Measurements from ENCODE around the gene RIN3. TPM values are rescaled to one million over a fixed set of nuclear protein-coding genes. Genes with fewer than 3 reads are reported as not detected.

The RIN3 gene
- total and polyA plus RNA-seq, 4 donors, result 3.4 to 7.4 (median 5.2) TPM

DNA sequence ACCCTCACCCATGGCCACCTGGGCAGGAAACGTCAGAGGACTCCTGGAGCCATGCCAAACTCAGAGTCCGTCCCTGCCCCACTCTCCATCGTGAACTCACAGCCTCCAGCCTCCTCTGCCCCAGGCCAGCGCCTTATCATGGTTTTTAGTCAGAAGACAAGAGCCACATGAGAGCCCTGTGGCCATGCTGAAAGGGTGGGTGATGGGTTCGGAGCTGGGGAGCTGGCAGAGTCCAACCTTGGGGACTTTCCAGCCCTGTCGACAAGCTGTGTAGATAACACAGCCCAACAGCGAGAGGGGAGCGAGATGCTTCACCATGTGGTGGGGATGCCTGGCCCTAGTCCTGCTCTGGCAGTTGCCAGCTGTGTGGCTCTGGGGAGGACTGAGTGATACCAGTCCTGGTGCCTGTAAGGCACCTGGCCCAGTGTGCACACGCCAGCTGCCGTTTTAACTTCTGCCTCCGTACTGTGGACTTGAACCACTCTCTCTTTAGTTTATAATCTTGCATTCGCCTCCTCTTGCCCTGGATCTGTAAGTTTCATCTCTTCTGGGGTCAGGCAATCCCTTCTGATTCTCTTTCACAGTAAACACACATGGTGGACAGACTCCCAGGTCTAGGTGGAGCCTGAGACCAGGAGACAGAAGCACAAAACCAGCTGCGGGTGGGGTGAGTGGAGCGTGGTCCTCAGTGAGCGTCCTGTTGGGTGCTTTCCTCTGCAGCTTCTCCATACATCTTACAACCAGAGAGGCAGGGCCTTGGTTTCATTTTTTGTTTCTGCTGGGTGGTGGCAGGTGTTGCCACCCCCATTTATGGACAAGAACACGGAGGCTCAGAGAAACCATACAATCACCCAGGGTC is 55.3 kb downstream of the RIN3 start:
- no peak for DNase-seq (ENCODE audit: low read depth in 4 of 6, low spot score in 6 of 6)
- Histone ChIP-seq H3K9me3 (ENCODE audit: control insufficient read depth, insufficient read depth, low read length) (peaks cover 3% of the 10 kb centered on the region), H3K27ac (ENCODE audit: low read depth, low read length) (no peak overlapping the region), H3K4me3 (ENCODE audit: low read depth, low read length) (no peak overlapping the region), H3K27me3 (ENCODE audit: control insufficient read depth, insufficient read depth, low read length) (no peaks in the 10 kb centered on the region), H3K36me3 (ENCODE audit: control insufficient read depth, insufficient read depth, low read length) (no peaks in the 10 kb centered on the region), H3K4me1 (ENCODE audit: control insufficient read depth, insufficient read depth, low read length) (no peaks in the 10 kb centered on the region)
- 94% methylated on average over 11 of the region's 16 CpGs for WGBS (ENCODE audit: insufficient coverage)

DNA sequence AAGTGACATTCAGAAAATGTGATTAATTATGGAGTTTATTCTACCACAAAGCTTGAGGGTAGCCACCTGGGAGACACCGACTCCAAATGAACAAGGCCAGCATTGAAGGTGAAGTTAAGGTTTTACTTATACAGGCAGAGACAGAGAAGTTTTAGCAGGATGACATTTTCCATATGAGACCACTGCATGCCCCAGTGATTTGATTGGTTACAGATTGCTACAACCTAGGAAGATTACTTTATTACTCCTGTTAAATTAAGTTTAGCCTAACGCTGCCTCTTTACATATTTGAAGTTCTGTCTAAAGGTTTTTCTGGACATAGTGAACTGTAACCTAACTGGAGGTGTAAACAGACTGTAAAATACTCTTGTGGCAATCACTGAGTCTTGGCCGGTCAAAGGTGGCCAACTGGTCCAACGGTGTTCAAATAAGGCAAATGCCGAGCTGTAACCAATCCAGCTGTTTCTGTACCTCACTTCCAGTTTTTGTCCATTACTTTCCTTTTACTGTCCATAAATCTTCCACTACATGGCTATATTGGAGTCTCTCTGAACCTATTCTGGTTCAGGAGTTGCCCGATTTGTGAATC is 57.2 kb downstream of the RIN3 start:
- H3K9me3 ChIP-seq (ENCODE audit: control insufficient read depth, insufficient read depth, low read length), result peaks cover 3% of the 10 kb centered on the region
- no peak for DNase-seq (ENCODE audit: low read depth in 4 of 6, low spot score in 6 of 6)
- 84% methylated on average over 4 of the region's 6 CpGs for WGBS (ENCODE audit: insufficient coverage)
- no peaks in the 10 kb centered on the region for H3K36me3 ChIP-seq (ENCODE audit: control insufficient read depth, insufficient read depth, low read length)
- H3K27ac ChIP-seq (ENCODE audit: low read depth, low read length), result no peak overlapping the region
- no peaks in the 10 kb centered on the region for H3K27me3 ChIP-seq (ENCODE audit: control insufficient read depth, insufficient read depth, low read length)
- no peak overlapping the region for H3K4me3 ChIP-seq (ENCODE audit: low read depth, low read length)
- H3K4me1 ChIP-seq (ENCODE audit: control insufficient read depth, insufficient read depth, low read length), result no peaks in the 10 kb centered on the region

DNA sequence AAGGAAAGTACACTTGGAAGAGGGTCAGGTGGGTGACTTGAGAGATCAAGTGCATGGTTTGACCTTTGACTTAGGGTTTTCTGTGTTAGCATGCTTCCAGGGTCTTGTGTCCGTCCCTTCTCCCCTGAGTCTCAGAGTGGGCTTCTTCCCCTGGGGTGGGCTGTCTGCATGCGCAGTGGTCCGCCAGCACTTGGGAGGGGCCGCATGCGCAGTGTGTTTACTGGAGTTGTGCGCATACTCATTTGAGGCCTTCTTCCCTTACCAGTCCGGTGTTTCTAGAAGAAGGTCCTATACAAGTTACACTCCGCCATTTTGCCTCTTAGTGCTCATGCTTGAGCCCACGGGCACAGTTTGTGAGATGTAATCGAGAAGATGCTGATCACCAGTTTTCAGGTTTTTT is 58.5 kb downstream of the RIN3 start:
- no peak for DNase-seq (ENCODE audit: low read depth in 4 of 6, low spot score in 6 of 6)
- no peaks in the 10 kb centered on the region for H3K4me1 ChIP-seq (ENCODE audit: control insufficient read depth, insufficient read depth, low read length)
- H3K4me3 ChIP-seq (ENCODE audit: low read depth, low read length), result no peak overlapping the region
- no peak overlapping the region for H3K27ac ChIP-seq (ENCODE audit: low read depth, low read length)
- H3K27me3 ChIP-seq (ENCODE audit: control insufficient read depth, insufficient read depth, low read length), result no peaks in the 10 kb centered on the region
- 93% methylated on average over 8 of the region's 10 CpGs for WGBS (ENCODE audit: insufficient coverage)
- H3K9me3 ChIP-seq (ENCODE audit: control insufficient read depth, insufficient read depth, low read length), result peaks cover 2% of the 10 kb centered on the region
- no peaks in the 10 kb centered on the region for H3K36me3 ChIP-seq (ENCODE audit: control insufficient read depth, insufficient read depth, low read length)

DNA sequence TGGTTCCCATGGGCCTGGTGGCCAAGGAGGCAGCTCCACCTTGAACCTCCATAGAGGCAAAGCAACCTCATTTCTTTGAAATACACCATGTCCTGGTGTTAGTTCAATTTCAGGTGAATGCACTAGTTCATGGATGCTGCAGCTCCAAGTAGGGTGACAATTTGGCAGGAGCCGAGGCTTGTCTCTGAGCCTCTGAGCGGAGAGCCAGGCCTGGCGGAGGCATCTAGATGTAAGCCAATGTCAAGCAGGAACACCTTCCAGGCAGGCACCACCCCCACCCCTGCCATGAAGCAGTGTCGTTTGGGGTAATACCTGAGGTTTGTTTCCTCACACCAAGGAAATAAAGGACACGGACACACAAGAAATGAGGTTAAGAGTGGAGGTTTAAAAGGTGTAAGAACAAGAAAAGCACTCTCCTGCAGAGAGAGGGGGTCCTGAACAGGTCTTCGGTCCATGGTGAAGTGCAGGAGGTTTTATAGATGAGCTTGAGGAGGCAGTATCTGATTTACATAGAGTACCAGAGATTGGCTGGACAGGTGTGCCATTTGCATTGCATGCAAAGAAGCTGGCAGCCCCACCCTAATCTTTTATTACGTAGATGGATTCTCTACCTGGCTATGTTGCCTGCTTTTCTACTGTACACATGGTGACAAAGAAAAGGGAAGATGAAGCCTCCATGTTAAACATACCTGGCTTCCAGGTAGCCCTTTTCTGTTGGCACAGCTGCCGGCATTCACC is 60.3 kb downstream of the RIN3 start:
- WGBS (ENCODE audit: insufficient coverage), result 93% methylated on average over 5 of the region's 8 CpGs
- Histone ChIP-seq H3K36me3 (ENCODE audit: control insufficient read depth, insufficient read depth, low read length) (no peaks in the 10 kb centered on the region), H3K4me1 (ENCODE audit: control insufficient read depth, insufficient read depth, low read length) (no peaks in the 10 kb centered on the region), H3K27me3 (ENCODE audit: control insufficient read depth, insufficient read depth, low read length) (no peaks in the 10 kb centered on the region), H3K9me3 (ENCODE audit: control insufficient read depth, insufficient read depth, low read length) (no peaks in the 10 kb centered on the region), H3K4me3 (ENCODE audit: low read depth, low read length) (no peak overlapping the region), H3K27ac (ENCODE audit: low read depth, low read length) (no peak overlapping the region)
- no peak for DNase-seq (ENCODE audit: low read depth in 4 of 6, low spot score in 6 of 6)

GRCh38 chr14:92575061-92575747 is 61.6 kb downstream of the RIN3 start:
- DNase-seq (ENCODE audit: low read depth in 4 of 6, low spot score in 6 of 6), result no peak
- Histone ChIP-seq H3K4me1 (ENCODE audit: control insufficient read depth, insufficient read depth, low read length) (no peaks in the 10 kb centered on the region), H3K9me3 (ENCODE audit: control insufficient read depth, insufficient read depth, low read length) (no peaks in the 10 kb centered on the region), H3K4me3 (ENCODE audit: low read depth, low read length) (no peak overlapping the region), H3K27me3 (ENCODE audit: control insufficient read depth, insufficient read depth, low read length) (no peaks in the 10 kb centered on the region), H3K27ac (ENCODE audit: low read depth, low read length) (no peak overlapping the region), H3K36me3 (ENCODE audit: control insufficient read depth, insufficient read depth, low read length) (no peaks in the 10 kb centered on the region)
- 77% methylated on average over 2 of the region's 7 CpGs for WGBS (ENCODE audit: insufficient coverage)

DNA sequence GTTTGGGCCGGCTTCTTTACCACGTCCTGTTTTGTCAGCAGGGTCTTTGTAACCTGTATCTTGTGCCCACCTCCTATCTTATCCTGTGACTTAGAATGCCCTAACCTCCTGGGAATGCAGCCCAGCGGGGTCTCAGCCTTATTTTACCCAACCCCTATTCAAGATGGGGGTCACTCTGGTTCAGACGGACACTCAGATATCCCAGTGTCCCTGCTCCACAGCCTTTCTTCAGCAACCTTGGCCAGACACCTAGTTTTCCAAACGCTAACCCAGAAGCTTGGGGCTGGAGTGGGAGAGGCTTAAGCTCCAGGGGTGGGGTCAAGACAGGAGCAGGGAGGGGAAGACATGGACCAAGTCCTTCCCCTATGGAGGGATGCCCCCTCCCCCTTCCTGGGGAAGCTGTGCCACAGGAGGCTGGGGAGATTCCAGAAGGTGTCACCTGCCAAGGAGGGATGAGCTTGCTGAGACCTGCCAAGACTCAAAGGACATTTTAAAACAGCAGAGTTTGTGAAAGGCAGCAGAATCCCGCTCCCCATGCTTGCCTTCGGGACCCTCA is 62.2 kb downstream of the RIN3 start:
- Histone ChIP-seq H3K9me3 (ENCODE audit: control insufficient read depth, insufficient read depth, low read length) (no peaks in the 10 kb centered on the region), H3K4me1 (ENCODE audit: control insufficient read depth, insufficient read depth, low read length) (no peaks in the 10 kb centered on the region), H3K4me3 (ENCODE audit: low read depth, low read length) (no peak overlapping the region), H3K27ac (ENCODE audit: low read depth, low read length) (no peak overlapping the region), H3K36me3 (ENCODE audit: control insufficient read depth, insufficient read depth, low read length) (no peaks in the 10 kb centered on the region), H3K27me3 (ENCODE audit: control insufficient read depth, insufficient read depth, low read length) (no peaks in the 10 kb centered on the region)
- DNase-seq (ENCODE audit: low read depth in 4 of 6, low spot score in 6 of 6), result no peak
- WGBS (ENCODE audit: insufficient coverage), result 94% methylated on average over 5 of the region's 7 CpGs

DNA sequence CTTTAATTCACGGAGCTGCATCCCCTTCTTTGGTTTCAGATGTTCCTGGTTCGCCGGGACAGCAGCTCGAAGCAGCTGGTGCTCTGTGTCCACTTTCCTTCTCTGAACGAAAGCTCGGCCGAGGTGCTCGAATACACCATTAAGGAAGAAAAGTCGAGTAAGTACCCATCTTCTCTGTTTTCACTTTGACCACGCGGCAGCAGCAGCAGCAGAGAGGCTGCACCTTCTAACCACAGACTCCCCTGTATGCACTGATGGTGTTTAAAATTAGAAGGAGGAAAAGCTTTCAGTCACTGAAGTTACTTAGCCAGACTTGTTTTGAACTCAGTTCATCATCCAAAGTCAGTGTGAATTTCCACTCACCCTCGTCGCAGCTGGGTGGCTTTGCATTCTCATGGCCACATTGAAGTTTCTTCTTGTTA is 63.8 kb downstream of the RIN3 start:
- 92% methylated on average over 10 of the region's 13 CpGs for WGBS (ENCODE audit: insufficient coverage)

DNA sequence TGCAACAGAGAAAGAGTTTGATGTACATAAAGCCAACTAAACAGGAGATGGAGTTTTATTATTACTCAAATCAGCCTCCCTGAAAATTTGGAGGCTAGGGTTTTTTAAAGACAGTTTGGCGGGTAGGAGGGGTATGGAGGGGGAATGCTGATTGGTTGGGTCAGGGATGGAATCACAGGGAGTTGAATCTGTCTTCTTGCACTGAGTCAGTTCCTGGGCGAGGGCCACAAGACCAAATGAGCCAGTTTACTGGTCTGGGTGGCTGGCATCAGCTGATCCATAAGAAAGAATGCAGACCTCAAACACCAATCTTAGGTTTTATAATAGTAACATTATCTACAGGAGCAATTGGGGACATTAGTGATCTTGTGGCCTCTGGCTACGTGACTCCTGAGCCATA is 64.9 kb downstream of the RIN3 start:
- Histone ChIP-seq H3K9me3 (ENCODE audit: control insufficient read depth, insufficient read depth, low read length) (no peaks in the 10 kb centered on the region), H3K27me3 (ENCODE audit: control insufficient read depth, insufficient read depth, low read length) (no peaks in the 10 kb centered on the region), H3K36me3 (ENCODE audit: control insufficient read depth, insufficient read depth, low read length) (no peaks in the 10 kb centered on the region), H3K4me3 (ENCODE audit: low read depth, low read length) (no peak overlapping the region), H3K27ac (ENCODE audit: low read depth, low read length) (no peak overlapping the region), H3K4me1 (ENCODE audit: control insufficient read depth, insufficient read depth, low read length) (no peaks in the 10 kb centered on the region)
- no CpG with 5 or more reads among the region's 3 CpGs for WGBS (ENCODE audit: insufficient coverage)
- no peak for DNase-seq (ENCODE audit: low read depth in 4 of 6, low spot score in 6 of 6)

More for the DNA sequence above, 63.8 kb downstream of the RIN3 start:
- no peak overlapping the region for H3K4me3 ChIP-seq (ENCODE audit: low read depth, low read length)
- H3K27me3 ChIP-seq (ENCODE audit: control insufficient read depth, insufficient read depth, low read length), result no peaks in the 10 kb centered on the region
- DNase-seq (ENCODE audit: low read depth in 4 of 6, low spot score in 6 of 6), result no peak
- H3K4me1 ChIP-seq (ENCODE audit: control insufficient read depth, insufficient read depth, low read length), result no peaks in the 10 kb centered on the region
- H3K27ac ChIP-seq (ENCODE audit: low read depth, low read length), result no peak overlapping the region
- H3K9me3 ChIP-seq (ENCODE audit: control insufficient read depth, insufficient read depth, low read length), result no peaks in the 10 kb centered on the region
- H3K36me3 ChIP-seq (ENCODE audit: control insufficient read depth, insufficient read depth, low read length), result no peaks in the 10 kb centered on the region

DNA sequence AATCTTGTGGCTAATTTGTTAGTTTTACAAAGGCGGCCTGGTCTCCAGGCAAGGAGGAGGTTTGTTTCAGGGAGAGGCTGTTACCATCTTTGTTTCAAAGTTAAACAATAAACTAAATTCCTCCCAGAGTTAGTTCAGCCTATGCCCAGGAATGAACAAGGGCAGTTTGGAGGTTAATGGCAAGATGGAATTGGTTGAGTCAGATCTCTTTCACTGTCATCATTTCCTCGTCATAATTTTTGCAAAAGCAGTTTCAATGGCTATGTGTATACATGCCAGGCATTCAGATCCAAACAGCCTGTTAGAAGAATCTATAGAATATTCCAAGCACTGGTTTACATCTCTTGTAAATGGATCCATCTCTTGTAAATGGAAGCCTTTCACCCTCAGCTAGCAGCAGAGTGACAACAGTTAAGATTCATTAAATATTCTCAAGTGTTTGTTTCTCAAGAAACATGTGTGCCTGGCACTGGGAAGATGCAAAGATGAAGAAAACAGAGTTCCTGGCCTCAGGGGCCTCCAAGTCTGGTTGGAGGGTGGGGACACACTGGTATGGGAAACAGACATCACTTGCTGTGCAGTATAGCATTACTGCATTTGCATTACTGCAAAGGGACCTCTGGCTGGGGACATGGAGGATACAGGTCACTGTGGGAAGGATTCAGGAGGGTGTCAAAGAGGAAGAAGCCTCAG is 65.8 kb downstream of the RIN3 start:
- H3K36me3 ChIP-seq (ENCODE audit: control insufficient read depth, insufficient read depth, low read length), result no peaks in the 10 kb centered on the region
- H3K27me3 ChIP-seq (ENCODE audit: control insufficient read depth, insufficient read depth, low read length), result no peaks in the 10 kb centered on the region
- WGBS (ENCODE audit: insufficient coverage), result no CpG with 5 or more reads among the region's 2 CpGs
- no peak overlapping the region for H3K4me3 ChIP-seq (ENCODE audit: low read depth, low read length)
- no peak for DNase-seq (ENCODE audit: low read depth in 4 of 6, low spot score in 6 of 6)
- H3K9me3 ChIP-seq (ENCODE audit: control insufficient read depth, insufficient read depth, low read length), result no peaks in the 10 kb centered on the region
- H3K27ac ChIP-seq (ENCODE audit: low read depth, low read length), result no peak overlapping the region
- no peaks in the 10 kb centered on the region for H3K4me1 ChIP-seq (ENCODE audit: control insufficient read depth, insufficient read depth, low read length)

Data from spinal cord (tissue), 10 donors.